Fibroblast of villous mesenchyme (primary cell): ENCODE measurements around the gene PNPT1. TPM values are rescaled to one million over a fixed set of nuclear protein-coding genes. Genes with fewer than 3 reads are reported as not detected.
"Not testable (repeated sequence)": the region's sequence is repeated elsewhere in the genome, so short reads cannot be mapped to it uniquely, and the experiment has no call there.

Experiments
- DNase-seq: peaks from one replicate; pipeline ENCODE4 v3.0.0-alpha.2; 2010; ENCODE audit warnings: low read depth
- H3K4me3 ChIP-seq: 2 replicates; pipeline ENCODE4 v1.5.1; 2011; ENCODE audit warnings: low read depth, mild to moderate bottlenecking, low read length
- CTCF ChIP-seq: IDR thresholded peaks from 2 replicates; pipeline ENCODE4 v1.5.1; 2012; ENCODE audit warnings: low read depth, mild to moderate bottlenecking, low read length; ENCODE audit not compliant: insufficient read depth
- total RNA-seq: library from RNA; depleted of rRNA; stranded (reverse); fragments of >200 nt; gene quantifications from 2 replicates; pipeline ENCODE4 v1.2.3, GENCODE V29; 2012

The PNPT1 gene
- 19.6 and 32.0 TPM in 2 replicates for total RNA-seq

GRCh38 chr2:55693181-55694125 is at the start of gene PNPT1:
Gene PNPT1 (minus strand): TSS chr2:55693844. CDS start chr2:55693823, 21 bp downstream.
- peak within 1 kb of the TSS; percentile 95 for H3K4me3 ChIP-seq
- DNase-seq = peak; percentile 92
- TF ChIP-seq CTCF = no peak

- TF ChIP-seq CTCF = no peak
- no peak for DNase-seq
- H3K4me3 ChIP-seq = no peak overlapping the region
Measured at GRCh38 chr2:55742996-55743395, 49.4 kb upstream of the PNPT1 start.

- DNase-seq, H3K4me3 ChIP-seq: not testable (repeated sequence)
Measured at GRCh38 chr2:55736019-55736536, 42.4 kb upstream of the PNPT1 start.

GRCh38 chr2:55734726-55735125 is 41.1 kb upstream of the PNPT1 start:
- no peak for DNase-seq
- H3K4me3 ChIP-seq = no peak overlapping the region
- no peak for TF ChIP-seq CTCF

GRCh38 chr2:55733335-55733734 is 39.7 kb upstream of the PNPT1 start:
- H3K4me3 ChIP-seq = no peak overlapping the region
- DNase-seq = peak; percentile 24
- TF ChIP-seq CTCF = no peak

- no peak overlapping the region for H3K4me3 ChIP-seq
- peak; percentile 18 for DNase-seq
- TF ChIP-seq CTCF = no peak
Measured at GRCh38 chr2:55732854-55733253, 39.2 kb upstream of the PNPT1 start.

GRCh38 chr2:55729136-55729685 is 35.6 kb upstream of the PNPT1 start:
- no peak overlapping the region for H3K4me3 ChIP-seq
- no peak for TF ChIP-seq CTCF
- no peak for DNase-seq
